Activated CD4-positive, alpha-beta T cell treated with anti-CD3 and anti-CD28 coated beads, Interleukin-2, amount 50 U/mL, for 1 hour (primary cell): ENCODE results near the gene CCNG1.
"Not testable (repeated sequence)": the region's sequence is repeated elsewhere in the genome, so short reads cannot be mapped to it uniquely, and the experiment has no call there.

Experiments used
- DNase-seq: peaks from one replicate; pipeline ENCODE4 v3.0.0-alpha.2; 2020

Gene CCNG1

GRCh38 chr5:163445345-163445744 lies 8.0 kb downstream of the CCNG1 start:
- DNase-seq, result no peak

- DNase-seq, result no peak
Observed at GRCh38 chr5:163447191-163447590, 9.8 kb downstream of the CCNG1 start.

GRCh38 chr5:163447875-163448274 lies 10.5 kb downstream of the CCNG1 start:
- DNase-seq, result no peak

- DNase-seq, result no peak
Observed at GRCh38 chr5:163448491-163448890, 11.1 kb downstream of the CCNG1 start.

- DNase-seq, result no peak
Observed at GRCh38 chr5:163451489-163451888, 14.1 kb downstream of the CCNG1 start.

GRCh38 chr5:163453705-163454104 lies 16.3 kb downstream of the CCNG1 start:
- DNase-seq, result no peak

- not testable (repeated sequence) for DNase-seq
Observed at GRCh38 chr5:163455406-163455805, 18.0 kb downstream of the CCNG1 start.

GRCh38 chr5:163456029-163456589 lies 18.7 kb downstream of the CCNG1 start:
- no peak for DNase-seq

GRCh38 chr5:163456840-163457239 lies 19.4 kb downstream of the CCNG1 start:
- no peak for DNase-seq

GRCh38 chr5:163458778-163459385 lies 21.5 kb downstream of the CCNG1 start:
- DNase-seq, result no peak

GRCh38 chr5:163459462-163459818 lies 22.0 kb downstream of the CCNG1 start:
- no peak for DNase-seq

- peak; percentile 94 for DNase-seq
Observed at GRCh38 chr5:163459819-163460561, 22.6 kb downstream of the CCNG1 start, which contains the start of gene NUDCD2. TSS of gene NUDCD2 (minus strand) at chr5:163460102. CDS start at chr5:163460050, 52 bp downstream.

GRCh38 chr5:163460562-163461171 lies 23.3 kb downstream of the CCNG1 start, which contains the start of gene HMMR:
TSS of gene HMMR (plus strand) at chr5:163460632. CDS start at chr5:163460693, 61 bp downstream.
- DNase-seq, result no peak

GRCh38 chr5:163463063-163463435 lies 25.7 kb downstream of the CCNG1 start:
- DNase-seq, result no peak

- DNase-seq, result no peak
Observed at GRCh38 chr5:163467682-163468081, 30.3 kb downstream of the CCNG1 start.

GRCh38 chr5:163473635-163474243 lies 36.3 kb downstream of the CCNG1 start:
- no peak for DNase-seq

GRCh38 chr5:163475411-163475810 lies 38.0 kb downstream of the CCNG1 start:
- DNase-seq, result no peak

- DNase-seq, result no peak
Observed at GRCh38 chr5:163478126-163478981, 41.0 kb downstream of the CCNG1 start.

GRCh38 chr5:163478982-163479271 lies 41.5 kb downstream of the CCNG1 start:
- no peak for DNase-seq

GRCh38 chr5:163489055-163489744 lies 51.8 kb downstream of the CCNG1 start:
- no peak for DNase-seq

- DNase-seq, result no peak
Observed at GRCh38 chr5:163489745-163490075, 52.3 kb downstream of the CCNG1 start.
